Measurements from ENCODE around the gene TXNDC5. TPM values are rescaled to one million over a fixed set of nuclear protein-coding genes. Genes with fewer than 3 reads are reported as not detected.

TXNDC5 gene
- total and polyA plus RNA-seq, 2 donors (not counting 3 experiments of a cell fraction or from before 2014, with no cell fraction given): 1,665 to 2,629 TPM

DNA sequence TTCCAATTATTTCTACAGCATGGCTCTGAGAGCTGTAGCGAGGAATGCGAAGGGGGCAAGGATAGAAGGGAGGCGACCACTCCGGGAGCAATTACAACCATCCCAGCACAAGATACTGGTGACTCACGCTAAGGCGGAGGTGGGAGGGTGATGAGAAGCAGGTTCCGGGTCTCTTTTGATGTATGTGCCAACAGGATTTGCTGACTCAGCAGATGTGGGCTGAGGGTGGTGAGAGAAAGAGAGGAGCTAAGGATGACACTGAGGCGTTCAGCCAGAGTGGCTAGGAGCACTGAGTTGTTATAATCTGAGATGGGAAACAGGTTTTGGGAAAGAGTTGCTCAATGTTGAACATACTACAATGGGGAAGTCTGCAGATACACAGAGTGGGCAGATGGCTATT, 9.3 kb upstream of the TXNDC5 start:
- intact Hi-C loops (cut with micrococcal nuclease): no loop called here

More for the DNA sequence above, 9.3 kb upstream of the TXNDC5 start:
- Histone ChIP-seq H2AFZ (ENCODE audit: low read depth, low read length) (no peak overlapping the region), H3K27me3 (ENCODE audit: control insufficient read depth in 2 of 2, insufficient read depth in 2 of 2, low read length in 2 of 2) (no peaks in the 10 kb centered on the region), H3K9me3 (replicated peaks; ENCODE audit: control insufficient read depth, insufficient read depth, low read length) (no peaks in the 10 kb centered on the region), H3K9ac (replicated peaks; ENCODE audit: extremely low read depth, insufficient read depth, low read length) (no peak overlapping the region), H3K36me3 (ENCODE audit: control insufficient read depth in 2 of 2, extremely low read depth in 1 of 2, insufficient read depth in 2 of 2, low read length in 2 of 2) (no peaks in the 10 kb centered on the region), H3K4me3 (replicated peaks in 1 of 3; ENCODE audit: insufficient read depth in 1 of 3, low read depth in 1 of 3, low read length in 3 of 3) (no peak overlapping the region), H3K9me1 (replicated peaks; ENCODE audit: control insufficient read depth, extremely low read depth, insufficient read depth, low read length) (no peaks in the 10 kb centered on the region), H4K20me1 (replicated peaks; ENCODE audit: control insufficient read depth, extremely low read depth, insufficient read depth, low read length) (no peaks in the 10 kb centered on the region), H3K4me1 (ENCODE audit: control insufficient read depth, extremely low read depth, insufficient read depth, low read length) (peaks cover 10% of the 10 kb centered on the region), H3K4me2 (ENCODE audit: insufficient read depth, low read length) (no peak overlapping the region), H3K27ac (ENCODE audit: insufficient read depth, low read depth, low read length) (no peak overlapping the region), H3K79me2 (ENCODE audit: control insufficient read depth, insufficient read depth, low read length) (no peaks in the 10 kb centered on the region)
- dilution Hi-C loops (cut with MboI; ENCODE audit: extremely low pct_ligation_motif_present, low sequenced_read_pairs): no loop called here
- DNase-seq (ENCODE audit: low read depth, low spot score): no peak
- no TSS peak for BruUV-seq (replicated peaks)
- CTCF ChIA-PET: no interaction called here
- TF ChIP-seq FOS (IDR thresholded peaks at IDR 0.05; ENCODE audit: borderline replicate concordance, insufficient read depth, low read length): no peak
- no peak for TF ChIP-seq POLR2A (IDR thresholded peaks at IDR 0.05; ENCODE audit: low read depth, low read length)
- TF ChIP-seq GATA2 (IDR thresholded peaks at IDR 0.05; ENCODE audit: insufficient read depth, insufficient read length, low read depth, low read length): no peak
- no peak for TF ChIP-seq EZH2 (IDR thresholded peaks at IDR 0.05; ENCODE audit: borderline replicate concordance, low read depth, low read length, severe bottlenecking)
- TF ChIP-seq, protein P1, sequence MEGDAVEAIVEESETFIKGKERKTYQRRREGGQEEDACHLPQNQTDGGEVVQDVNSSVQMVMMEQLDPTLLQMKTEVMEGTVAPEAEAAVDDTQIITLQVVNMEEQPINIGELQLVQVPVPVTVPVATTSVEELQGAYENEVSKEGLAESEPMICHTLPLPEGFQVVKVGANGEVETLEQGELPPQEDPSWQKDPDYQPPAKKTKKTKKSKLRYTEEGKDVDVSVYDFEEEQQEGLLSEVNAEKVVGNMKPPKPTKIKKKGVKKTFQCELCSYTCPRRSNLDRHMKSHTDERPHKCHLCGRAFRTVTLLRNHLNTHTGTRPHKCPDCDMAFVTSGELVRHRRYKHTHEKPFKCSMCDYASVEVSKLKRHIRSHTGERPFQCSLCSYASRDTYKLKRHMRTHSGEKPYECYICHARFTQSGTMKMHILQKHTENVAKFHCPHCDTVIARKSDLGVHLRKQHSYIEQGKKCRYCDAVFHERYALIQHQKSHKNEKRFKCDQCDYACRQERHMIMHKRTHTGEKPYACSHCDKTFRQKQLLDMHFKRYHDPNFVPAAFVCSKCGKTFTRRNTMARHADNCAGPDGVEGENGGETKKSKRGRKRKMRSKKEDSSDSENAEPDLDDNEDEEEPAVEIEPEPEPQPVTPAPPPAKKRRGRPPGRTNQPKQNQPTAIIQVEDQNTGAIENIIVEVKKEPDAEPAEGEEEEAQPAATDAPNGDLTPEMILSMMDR (IDR thresholded peaks at IDR 0.05; ENCODE audit: extremely low read depth in 1 of 2, insufficient read depth in 1 of 2, low read depth in 1 of 2, low read length in 2 of 2): no peak
- no peak for TF ChIP-seq MAX (IDR thresholded peaks at IDR 0.05; ENCODE audit: insufficient read depth, insufficient read length)
- TF ChIP-seq MYC (IDR thresholded peaks at IDR 0.05; ENCODE audit: low read depth, low read length): no peak
- TF ChIP-seq JUN (IDR thresholded peaks at IDR 0.05; ENCODE audit: borderline replicate concordance, insufficient read depth, insufficient read length, low read depth): no peak
- no peak for TF ChIP-seq POLR2AphosphoS5 (IDR thresholded peaks at IDR 0.05; ENCODE audit: insufficient read depth, low read depth, low read length)
- no peak for FAIRE-seq
- POLR2A ChIA-PET: no interaction called here

Data from endothelial cell of umbilical vein (primary cell).